T-helper 22 cell (primary cell): ENCODE results near the gene NIT1.
A peak's percentile ranks its signal among the peaks of the same experiment; 100 is the strongest.

Source experiments
- DNase-seq: peaks from one replicate; pipeline ENCODE4 v3.0.0-alpha.2; 2020; ENCODE audit warnings: low read depth

Gene NIT1

GRCh38 chr1:161083748-161084596, 33.9 kb upstream of the NIT1 start:
- DNase-seq: no peak

GRCh38 chr1:161084597-161084988, 33.3 kb upstream of the NIT1 start:
- no peak for DNase-seq

DNA sequence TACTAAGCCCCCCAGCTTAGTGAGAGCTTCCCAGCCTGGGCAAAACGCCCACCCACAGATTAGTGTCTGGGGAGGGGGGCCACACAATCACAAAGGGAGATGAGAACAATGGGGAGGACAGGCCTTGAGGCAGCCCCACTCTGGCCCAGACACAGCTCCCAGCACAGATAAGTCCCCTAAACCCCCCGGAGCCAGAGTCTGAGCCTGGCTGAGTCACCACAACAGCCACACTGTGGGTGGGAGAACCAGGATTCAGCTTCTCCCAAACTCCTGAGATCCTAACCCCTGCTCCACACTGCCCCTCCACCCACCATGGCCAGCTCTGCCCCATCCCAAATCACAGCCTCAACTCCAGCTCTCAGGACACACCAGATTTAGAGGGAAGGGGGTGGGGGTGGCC, 32.7 kb upstream of the NIT1 start:
- no peak for DNase-seq

DNA sequence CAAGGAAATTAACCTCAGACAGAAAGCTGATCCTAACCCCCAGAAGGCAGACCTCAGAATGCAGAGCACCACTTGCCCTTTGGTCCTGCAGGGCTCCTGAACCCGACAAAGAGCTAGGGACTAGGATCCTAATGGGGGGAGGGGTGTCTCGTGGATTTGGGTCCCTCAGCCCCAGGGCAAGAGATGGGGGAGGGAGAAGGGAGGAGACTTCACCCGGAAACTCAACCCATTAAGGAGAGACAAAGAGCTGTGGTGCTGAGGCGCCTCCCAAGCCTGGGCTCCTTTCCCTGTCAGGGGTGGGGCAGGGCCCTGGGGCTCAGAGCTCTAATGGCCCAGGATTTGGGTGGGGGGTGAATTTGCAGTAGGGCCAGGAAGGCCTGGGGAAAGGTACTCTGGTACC, 31.4 kb upstream of the NIT1 start:
- DNase-seq: no peak

DNA sequence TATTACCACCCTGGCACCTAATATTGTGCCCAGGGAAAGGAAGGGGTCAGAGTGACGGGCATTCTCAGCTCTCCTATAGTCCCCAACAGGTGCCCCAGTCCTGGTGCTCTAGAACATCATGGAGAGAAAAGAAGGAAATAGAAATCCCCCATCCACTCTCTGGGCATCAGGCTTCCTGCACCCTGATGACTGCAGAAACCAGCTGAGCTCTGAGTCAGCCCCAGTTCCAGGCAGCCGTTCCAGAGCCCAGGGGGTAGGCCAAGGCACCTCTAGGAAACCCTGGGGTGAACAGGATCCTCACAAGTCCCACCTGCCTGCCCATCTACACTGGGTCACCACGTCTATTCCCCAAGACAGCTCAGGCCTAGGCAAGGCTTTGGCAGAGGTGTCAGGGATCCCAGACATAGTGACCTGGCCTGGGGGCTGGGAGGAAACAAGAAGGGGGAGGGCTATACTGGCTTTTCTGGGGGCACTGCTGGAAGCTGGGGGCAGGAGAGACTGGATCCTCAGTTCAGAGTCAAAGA, 29.3 kb upstream of the NIT1 start:
- no peak for DNase-seq

GRCh38 chr1:161089251-161089924, 28.5 kb upstream of the NIT1 start, which contains the start of gene NECTIN4:
Gene NECTIN4, minus strand, starts transcription at chr1:161089558. Its CDS starts 262 bp downstream, at chr1:161089296.
- no peak for DNase-seq

DNA sequence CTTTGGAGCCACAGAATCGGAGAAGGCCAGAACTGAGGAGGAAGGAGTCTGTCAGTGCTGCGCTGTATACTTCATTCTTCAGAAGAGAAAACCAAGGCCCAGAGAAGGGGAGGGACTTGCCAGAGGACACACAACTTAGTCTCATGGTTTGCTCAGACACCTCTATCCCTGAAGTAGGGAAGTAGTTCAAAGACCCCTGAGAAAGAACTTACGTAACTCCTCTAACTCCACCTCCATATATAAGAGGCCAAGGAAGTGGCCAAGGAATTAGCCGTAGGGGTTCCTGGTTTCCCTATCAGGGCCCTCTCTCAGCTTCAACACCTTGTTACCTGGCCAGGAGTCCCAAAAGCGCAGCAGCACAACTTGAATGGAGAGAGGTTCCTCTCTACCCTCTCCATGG, 28.0 kb upstream of the NIT1 start:
- no peak for DNase-seq

GRCh38 chr1:161090617-161091016, 27.3 kb upstream of the NIT1 start:
- no peak for DNase-seq

GRCh38 chr1:161091093-161091492, 26.8 kb upstream of the NIT1 start:
- DNase-seq: no peak

GRCh38 chr1:161091796-161092507, 26.0 kb upstream of the NIT1 start:
- no peak for DNase-seq

GRCh38 chr1:161092621-161093028, 25.3 kb upstream of the NIT1 start:
- no peak for DNase-seq

GRCh38 chr1:161094481-161094880, 23.4 kb upstream of the NIT1 start:
- no peak for DNase-seq

DNA sequence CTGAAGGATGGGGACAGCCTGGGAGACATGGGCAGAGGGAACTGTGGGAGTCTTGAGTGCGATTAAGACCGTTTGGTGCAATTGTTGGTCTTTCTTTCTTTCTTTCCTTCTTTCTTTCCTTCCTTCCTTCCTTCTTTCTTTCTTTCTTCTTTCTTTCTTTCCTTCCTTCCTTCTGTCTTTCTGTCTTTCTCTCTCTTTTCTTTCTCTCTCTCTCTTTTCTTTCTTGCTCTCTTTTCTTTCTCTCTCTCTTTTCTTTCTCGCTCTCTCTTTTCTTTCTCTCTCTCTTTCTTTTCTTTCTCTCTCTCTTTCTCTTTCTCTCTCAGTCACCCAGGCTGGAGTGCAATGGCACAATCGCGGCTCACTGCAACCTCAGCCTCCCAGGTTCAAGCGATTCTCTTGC, 22.7 kb upstream of the NIT1 start:
- no peak for DNase-seq

GRCh38 chr1:161096015-161096414, 21.9 kb upstream of the NIT1 start:
- DNase-seq: no peak

DNA sequence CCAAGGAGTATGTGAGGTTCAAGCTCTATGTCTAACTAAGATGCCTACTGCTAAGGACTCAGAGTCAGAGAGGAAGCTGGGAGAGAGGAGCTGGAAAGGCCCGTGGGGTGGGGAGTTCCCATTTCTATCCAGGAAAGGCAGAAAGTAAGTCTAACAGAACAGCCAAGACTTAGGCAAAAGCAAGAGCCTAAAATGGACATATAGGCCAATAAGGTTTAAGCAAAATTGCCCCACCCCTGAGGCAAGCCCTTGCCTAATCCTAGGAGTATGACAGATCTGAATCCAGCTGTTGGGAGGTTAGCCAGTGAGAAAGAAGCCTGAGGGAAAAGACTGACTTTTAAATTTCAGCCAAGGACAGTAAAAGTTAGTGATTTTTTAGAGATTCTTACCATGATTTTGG, 21.4 kb upstream of the NIT1 start:
- DNase-seq: no peak

- peak; percentile 66 for DNase-seq
These were observed 19.5 kb upstream of the NIT1 start, which contains the start of gene KLHDC9 for GRCh38 chr1:161098210-161099068. Gene KLHDC9, plus strand, starts transcription at chr1:161098361. Its CDS starts 175 bp downstream, at chr1:161098536.

- no peak for DNase-seq
These were observed 18.7 kb upstream of the NIT1 start for GRCh38 chr1:161099090-161099802.

GRCh38 chr1:161100556-161100955, 17.3 kb upstream of the NIT1 start:
- DNase-seq: no peak

GRCh38 chr1:161106431-161106830, 11.5 kb upstream of the NIT1 start:
- no peak for DNase-seq

DNA sequence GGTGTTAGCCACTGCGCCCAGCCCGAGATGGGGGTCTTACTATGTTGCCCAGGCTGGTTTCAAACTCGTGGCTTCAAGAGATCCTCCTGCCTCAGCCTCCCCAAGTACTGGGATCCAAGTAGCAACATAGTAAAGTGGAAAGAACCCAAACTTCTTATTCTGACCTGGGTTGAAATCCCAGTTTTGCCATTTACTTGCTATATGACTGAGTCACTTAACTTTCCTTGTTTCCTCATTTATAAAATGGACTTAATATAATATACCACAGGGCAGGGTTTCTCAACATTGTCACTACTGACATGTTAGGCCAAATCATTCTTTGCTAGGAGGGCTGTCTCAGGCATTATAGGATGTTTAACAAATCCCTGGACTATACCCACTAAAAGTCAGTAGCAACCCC, 6.8 kb upstream of the NIT1 start:
- DNase-seq: no peak

- no peak for DNase-seq
These were observed 6.4 kb upstream of the NIT1 start for GRCh38 chr1:161111527-161111926.
